ENCODE results near the gene TTBK2.
A peak's percentile ranks its signal among the peaks of the same experiment; 100 is the strongest.
"Not testable (repeated sequence)": the region's sequence is repeated elsewhere in the genome, so short reads cannot be mapped to it uniquely, and the experiment has no call there.

The TTBK2 gene

DNA sequence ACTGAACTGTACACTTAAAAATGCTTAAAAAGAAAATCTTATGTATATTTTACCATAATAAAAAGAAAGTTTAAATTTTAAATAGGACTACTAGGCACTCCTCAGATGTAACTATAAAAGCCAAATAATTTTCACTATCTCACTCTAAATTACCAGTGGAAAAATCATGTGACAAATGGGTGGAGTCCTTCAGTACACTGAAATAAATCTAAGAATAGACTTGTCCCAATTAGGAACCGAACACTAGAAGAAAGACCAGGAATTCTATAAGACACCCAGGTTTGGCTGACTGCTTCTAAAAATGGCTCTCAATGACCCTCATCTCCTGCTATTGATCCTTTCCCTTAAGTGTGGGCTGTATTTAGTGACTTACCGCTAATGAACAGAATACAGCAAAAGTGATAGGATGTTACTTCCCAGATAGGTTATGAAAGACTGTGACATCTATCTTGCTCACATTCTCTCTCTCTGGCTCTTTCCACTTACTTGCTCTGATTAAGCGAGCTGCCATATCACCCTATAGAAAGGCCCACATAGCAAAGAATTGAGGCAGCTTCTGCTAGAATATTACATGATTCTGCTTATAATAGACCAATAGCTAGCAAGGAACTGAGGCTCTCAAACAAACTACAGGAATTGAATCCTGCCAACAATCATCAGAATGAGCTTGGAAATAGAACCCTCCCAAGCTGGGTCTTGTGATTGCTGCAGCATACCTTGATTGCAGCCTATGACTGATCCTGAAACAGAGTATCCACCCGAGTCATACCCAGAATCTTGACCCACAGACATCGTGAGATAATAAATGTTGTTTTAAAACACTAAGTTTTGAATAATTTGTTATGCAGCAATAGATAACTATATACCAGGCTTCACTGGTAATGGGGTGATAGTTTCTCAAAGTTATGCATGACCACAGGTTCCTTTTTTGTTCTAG is 16.9 kb downstream of the TTBK2 start:
- no peak for DNase-seq (ENCODE audit: low read depth)

DNA sequence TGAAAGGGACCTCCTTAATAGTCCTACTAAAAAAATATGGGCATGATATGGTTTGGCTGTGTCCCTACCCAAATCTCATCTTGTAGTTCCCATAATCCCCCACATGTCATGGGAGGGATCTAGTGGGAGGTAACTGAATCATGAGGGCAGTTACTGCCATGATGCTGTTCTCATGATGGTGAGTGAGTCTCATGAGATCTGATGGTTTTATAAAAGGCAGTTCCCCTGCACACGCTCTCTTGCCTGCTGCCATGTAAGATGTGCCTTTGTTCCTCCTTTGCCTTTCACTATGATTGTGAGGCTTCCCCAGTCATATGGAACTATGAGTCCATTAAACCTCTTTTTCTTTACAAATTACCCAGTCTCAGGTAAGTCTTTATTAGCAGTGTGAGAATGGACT is 26.7 kb downstream of the TTBK2 start:
- DNase-seq (ENCODE audit: low read depth): not testable (repeated sequence)

DNA sequence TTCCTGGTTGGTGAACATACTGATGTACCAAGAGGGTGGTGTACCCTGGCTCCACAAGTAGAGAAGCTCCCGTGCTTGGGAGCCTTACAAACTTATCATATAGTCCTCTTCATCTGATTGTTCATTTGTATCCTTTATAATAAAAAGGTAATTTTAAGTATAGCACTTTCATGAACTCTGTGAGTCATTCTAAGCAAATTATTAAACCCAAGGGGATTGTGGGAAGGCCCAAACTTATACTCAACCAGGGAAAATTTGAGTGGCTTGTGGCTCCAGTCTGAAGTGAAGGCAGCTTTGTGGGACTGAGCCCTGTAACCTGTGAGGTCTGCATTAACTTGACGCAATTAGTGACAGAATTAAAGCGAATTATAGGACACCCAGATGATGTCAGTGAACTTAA is 29.0 kb downstream of the TTBK2 start:
- no peak for DNase-seq (ENCODE audit: low read depth)

DNA sequence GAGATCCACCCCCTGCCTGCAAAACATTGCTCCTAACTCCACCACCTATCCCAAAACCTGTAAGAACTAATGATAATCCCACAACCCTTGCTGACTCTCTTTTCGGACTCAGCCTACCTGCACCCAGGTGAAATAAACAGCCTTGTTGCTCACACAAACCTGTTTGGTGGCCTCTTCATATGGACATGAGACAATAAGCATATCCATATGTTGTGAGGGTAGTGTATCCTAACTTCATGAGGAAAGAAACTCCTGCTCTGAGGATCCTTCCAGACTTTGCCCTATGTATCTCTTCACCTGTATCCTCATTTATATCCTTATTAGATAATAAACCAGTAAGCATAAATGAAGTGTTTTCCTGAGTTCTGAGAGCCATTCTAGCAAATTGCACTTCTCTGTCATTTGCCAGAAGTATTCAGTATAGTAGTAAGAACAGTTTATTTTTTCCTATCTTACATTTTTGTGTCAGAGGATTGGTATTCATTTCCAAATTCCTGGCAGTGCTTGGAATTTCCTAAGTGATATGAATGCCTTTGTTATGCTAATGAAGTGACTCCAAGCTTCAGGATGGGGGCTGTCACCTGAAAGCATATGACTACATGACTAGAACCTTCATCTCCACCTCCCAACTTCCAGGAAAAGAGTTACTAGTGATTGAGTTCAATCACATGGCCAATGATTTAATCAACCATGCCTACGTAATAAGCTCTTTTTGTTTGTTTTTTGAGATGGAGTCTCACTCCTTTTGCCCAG is 30.2 kb downstream of the TTBK2 start:
- DNase-seq (ENCODE audit: low read depth): peak; percentile 83

DNA sequence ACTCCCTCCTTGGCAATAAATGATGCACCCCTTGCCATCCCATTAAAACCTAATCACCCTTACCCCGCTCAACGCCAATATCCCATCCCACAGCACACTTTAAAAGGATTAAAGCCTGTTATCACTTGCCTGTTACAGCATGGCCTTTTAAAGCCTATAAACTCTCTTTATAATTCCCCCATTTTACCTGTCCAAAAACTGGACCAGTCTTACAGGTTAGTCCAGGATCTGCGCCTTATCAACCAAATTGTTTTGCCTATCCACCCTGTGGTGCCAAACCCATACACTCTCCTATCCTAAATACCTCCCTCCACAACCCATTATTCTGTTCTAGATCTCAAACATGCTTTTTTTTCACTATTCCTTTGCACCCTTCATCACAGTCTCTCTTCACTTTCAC is 33.2 kb downstream of the TTBK2 start:
- DNase-seq (ENCODE audit: low read depth): not testable (repeated sequence)

DNA sequence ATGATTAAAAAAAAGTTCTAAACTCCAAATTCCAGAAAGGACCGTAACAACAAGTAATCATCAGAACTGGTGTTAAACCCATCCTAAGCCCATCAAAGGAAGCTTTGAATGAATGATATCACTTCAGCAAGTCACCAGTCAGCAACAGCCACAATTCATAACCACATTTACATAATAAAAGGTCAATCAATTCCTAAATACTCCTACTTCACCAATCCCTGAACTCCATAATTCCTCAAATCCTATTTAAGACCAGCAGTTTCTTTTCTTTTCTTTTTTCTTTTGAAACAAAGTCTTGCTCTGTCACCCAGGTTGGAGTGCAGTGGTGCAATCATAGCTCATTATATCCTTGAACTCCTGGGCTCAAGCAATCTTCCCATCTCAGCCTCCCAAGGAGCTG is 40.5 kb downstream of the TTBK2 start:
- DNase-seq (ENCODE audit: low read depth): no peak

DNA sequence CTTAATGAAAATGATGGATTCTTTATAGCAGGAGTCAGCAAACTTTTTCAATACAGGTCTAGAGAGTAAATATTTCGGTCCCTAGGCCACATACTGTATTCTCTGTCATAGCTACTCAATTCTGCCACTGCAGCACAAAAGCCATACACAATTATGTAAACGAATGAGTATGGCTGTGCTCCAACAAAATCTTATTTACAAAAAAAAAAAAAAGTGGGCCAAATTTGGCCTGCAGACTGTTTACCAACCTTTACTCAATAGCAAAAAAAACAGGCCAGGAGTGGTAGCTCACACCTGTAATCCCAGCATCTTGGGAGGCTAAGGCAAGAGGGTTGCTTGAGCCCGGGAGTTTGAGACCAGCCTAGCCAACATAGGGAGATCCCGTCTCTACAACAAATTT is 41.1 kb downstream of the TTBK2 start:
- no peak for DNase-seq (ENCODE audit: low read depth)

DNA sequence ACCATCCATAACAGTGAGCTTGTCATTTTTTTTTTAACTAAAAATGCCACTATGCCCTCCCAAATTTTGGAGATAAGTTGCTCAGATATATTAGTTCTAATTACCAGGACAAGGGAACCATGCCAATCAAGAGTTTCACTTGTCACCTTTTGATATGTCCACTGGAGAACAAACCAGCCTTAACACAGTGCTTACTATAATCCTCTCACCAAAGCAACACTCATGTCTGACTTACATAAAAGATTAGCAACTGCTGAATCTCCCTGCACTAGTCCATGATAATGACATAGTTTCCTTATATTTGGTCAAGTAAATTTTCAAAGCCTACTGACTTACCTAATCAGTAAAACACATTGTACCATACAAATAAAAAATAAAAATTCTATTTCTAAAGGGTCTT is 44.4 kb downstream of the TTBK2 start:
- DNase-seq (ENCODE audit: low read depth): no peak

DNA sequence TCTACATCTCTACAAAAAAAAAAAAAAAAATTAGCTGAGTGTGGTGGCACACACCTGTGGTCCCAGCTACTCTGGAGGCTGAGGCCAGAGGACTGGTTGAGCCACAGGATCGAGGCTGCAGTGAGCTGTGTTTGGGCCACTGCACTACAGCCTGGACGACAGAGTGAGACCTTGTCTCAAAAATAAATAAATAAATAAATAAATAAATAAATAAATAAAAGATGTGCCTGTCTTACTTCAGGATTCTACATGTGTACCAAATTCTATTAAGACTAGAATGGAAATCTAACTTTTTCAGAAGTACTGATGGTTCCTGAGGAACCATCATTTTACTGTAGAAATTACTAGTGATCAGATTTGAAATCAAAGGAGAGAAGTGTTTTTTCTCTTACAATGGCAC is 51.9 kb downstream of the TTBK2 start:
- DNase-seq (ENCODE audit: low read depth): no peak

DNA sequence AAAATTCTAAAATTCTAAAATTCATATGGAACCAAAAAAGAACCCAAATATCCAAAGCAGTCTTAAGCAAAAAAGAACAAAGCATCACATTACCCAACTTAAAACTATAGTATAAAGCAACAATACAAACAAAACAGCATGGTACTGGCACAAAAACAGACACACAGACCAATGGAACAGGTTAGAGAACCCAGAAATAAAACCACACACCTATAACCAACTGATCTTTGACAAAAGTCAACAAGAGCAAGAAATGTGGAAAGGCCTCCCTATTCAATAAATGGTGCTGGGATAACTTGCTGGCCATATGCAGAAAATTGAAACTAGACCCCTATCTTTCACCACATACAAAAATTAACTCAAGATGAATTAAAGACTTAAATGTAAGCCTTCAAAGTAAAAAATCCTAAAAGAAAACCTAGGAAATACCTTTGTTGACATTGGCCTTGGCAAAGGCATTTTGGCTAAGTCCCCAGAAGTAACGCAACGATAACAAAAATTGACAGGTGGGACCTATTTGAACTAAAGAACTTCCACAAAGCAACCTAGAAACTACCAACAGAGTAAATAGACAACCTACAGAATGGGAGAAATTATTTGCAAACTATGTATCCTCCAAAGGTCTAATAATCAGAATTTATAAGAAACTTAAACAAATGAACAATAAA is 56.9 kb downstream of the TTBK2 start:
- DNase-seq (ENCODE audit: low read depth): no peak

DNA sequence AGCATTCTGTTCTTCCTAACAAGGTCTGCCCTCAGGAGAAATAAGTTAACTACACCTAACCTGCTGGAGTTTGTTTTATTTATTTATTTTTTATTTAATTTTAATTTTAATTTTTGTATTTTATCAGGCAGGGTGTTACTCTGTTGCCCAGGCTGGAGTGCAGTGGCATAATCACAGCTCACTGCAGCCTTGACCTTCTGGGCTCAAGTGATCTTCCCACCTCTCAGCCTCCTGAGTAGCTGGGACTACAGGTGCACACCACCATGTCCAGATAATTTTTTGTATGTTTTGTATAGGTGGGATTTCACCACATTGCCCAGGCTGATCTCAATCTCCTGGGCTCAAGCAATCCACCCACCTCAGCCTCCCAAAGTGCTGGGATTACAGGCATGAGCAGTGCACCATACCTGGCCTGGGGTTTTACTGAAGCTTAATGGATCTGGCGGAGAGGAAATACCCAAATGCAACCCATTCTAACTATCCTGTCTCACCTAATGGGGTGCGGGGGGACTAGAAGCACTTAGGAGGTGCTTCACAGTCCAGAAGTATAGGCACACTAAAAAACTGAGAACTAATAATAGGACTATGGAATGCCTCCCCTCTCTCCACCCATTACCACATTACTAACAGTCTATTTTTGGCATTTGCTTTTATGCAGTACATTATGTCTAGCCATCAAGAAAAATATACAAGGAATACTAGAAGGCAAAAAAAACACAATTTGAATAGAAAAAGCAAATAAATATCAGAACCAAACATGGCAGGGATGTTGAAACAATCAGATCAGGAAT is 61.4 kb downstream of the TTBK2 start:
- no peak for DNase-seq (ENCODE audit: low read depth)

DNA sequence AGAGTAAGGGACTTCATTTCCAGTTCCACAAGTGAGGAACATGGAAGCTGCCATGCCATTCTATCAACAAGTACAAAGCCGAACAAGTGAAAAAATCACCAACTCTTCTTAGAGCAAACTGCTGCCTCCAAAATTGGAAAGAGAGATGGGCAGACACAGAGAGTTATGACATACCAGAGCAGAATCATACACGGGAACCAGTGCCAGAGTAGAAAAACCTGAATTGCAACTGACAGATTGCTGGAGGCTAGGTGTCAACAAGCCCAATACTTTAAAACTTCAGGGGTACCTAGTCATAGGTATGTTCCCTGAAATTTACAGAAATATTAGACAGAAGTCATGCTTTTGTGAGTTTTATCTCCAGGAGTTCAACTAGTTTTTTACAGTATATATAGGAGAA is 62.0 kb downstream of the TTBK2 start:
- DNase-seq (ENCODE audit: low read depth): no peak

DNA sequence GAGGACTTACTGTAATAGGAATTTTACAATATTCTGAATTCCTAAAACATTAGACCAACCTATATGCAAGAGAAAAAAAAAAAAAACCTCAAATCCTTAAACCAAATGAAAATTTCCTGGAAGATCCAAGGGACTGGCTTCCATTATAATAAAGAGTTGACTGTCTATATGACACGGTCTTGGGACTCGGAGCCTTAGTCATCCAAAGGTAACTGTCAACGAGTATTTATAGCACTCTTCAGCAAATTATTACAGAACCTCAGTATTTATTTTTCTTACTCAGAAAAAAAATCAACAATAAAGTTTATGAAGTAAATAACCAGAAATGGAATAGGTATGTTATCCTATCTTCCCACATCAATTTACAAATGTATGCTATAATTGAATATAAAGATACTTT is 66.0 kb downstream of the TTBK2 start:
- no peak for DNase-seq (ENCODE audit: low read depth)

DNA sequence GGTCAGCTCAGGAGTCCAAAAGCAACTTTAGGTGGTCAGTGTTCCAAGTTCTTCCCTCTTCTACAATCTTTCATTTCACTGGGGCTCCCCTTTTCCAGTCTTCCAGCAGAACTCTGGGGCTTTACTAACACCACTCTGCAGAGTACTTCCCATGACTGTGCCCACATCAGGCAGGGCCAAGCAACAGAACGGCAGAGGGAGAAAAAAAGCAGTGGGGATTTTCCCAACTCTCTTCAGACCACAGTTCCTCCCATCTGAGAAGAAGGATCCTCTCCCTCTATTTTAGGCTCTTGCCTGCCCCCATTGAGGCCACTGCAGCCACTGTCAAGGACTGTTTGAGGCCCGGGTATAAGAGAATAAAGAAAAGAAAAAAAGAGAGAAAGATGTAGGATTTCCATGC is 70.7 kb downstream of the TTBK2 start:
- DNase-seq (ENCODE audit: low read depth): no peak

DNA sequence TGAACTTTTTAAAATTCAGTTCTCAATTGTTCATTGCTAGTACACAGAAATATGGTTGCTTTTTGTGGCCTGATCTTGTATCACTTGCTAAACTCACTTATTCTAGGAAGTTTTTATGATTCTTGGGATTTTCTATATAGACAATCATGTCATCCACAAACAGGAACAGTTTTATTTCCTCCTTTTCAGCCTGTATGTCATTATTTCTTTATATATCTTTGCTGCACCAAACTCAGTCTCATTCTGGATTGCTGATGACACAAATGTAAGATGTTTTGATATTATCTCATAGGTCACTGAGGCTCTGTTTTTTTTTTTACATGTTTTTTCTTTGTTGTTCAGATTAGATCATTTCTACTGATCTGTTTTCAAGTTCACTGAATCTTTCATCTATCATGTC is 71.7 kb downstream of the TTBK2 start:
- DNase-seq (ENCODE audit: low read depth): no peak

DNA sequence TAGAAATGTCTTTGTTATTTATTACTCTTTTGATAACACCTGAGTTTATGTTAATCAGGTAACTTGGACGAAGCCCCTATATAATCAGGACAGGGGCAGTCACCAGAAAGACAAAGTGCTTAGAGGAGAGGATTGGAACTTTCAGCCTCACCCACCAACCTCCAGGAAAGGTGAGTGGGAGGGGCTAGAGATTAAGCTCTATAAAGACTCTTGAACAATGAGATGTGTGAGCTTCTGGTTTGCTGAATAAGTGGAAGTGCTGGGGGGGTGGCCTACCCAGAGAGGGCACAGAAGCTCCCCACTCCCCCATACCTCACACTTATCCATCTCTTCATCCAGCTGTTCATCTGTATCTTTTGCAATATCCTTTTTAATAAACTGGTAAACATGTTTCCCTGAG is 73.9 kb downstream of the TTBK2 start:
- DNase-seq (ENCODE audit: low read depth): no peak

DNA sequence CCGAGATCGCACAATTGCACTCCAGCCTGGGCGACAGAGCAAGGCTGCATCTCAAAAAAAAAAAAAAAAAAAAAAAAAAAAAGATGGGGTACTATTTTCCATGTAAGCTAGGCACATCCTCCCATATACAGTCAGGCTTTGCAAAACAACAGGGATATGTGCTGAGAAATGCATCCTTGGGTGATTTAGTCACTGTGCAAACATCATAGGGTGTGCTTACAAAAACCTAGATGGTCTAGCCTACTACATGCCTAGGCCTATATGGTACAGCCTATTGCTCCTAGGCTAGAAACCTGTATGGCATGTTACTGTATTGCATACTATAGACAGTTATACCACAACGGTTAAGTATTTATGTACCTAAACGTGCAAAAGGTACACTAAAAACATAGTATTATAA is 75.0 kb downstream of the TTBK2 start:
- DNase-seq (ENCODE audit: low read depth): no peak

DNA sequence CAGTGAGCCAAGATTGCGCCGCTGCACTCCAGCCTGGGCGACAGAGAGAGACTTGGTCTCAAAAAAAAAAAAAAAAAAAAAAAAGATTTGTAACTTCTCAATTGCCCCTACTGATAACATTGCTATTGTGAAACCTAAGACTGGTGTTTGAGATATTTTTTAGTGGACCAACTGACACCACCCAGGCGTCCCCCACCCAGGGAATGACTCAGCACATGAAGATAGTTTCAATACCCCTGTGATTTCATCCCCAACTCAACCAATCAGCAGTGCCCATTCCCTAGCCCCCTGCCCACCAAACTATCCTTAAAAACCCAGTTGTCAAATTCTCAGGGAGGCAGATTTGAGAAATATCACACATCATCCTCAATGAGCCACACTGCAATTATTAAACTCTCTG is 76.9 kb downstream of the TTBK2 start:
- no peak for DNase-seq (ENCODE audit: low read depth)

DNA sequence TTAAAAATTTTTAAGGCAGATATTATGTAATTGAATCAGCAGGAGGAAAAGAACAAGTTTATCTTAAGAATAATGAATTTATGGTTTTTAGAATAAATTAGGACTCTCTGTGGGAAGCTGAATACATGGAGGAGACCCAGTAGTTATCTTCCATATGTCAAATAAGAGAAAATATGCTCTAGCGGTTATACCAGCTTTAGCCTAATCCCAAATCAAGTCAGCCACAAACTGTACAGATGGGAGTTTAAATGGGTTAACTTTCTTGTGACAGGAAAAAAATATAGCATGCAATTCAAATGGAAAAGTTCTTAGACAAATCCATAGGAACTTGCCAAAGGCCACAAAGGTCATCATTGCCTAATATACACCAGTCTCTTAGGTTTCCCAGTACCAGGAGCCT is 84.3 kb downstream of the TTBK2 start:
- no peak for DNase-seq (ENCODE audit: low read depth)

DNA sequence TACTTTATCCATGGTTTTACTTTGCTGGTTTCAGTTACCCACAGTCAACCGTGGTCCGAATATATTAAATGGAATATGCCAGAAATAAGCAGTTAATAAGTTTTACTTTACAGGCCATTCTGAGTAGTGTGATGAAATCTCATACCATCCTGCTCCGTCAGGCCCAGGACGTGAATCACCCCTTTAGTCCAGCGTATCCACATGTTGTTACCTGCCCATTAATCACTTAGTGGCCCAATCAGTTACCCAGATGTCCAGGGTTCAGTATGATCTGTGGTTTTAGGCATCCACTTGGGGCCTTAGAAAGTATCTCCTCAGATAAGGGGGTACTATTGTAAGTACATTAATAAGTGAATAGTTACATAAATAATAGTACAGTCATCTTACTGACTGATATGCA is 88.0 kb downstream of the TTBK2 start:
- DNase-seq (ENCODE audit: low read depth): peak; percentile 58

DNA sequence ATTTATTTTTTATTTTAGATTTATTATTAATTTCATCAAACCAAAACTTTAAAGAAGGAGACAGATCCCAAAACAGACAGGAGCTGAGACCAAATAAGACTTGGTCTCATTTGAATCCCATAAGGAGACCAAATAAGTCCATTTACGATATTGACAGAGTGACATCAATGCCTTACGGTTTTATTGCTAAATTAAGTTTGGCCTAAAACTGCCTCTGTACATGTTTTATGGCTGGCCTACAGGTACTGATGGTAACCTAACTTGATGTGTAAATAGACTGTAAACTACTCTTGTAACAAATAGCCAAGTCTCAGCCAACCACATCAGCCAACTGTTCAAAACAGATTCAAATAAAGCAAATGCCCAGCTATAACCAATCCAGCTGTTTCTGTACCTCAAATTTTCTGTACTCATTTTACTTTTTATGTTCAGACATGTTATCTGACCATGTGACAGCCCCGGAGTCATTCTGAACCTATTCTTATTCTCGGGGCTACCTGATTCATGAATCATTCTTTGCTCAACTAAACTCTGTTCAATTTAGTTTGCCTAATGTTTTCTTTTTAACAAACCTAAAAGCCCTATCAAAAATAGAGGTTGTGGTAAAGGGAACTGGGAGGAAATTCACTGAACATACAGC is 94.2 kb downstream of the TTBK2 start:
- no peak for DNase-seq (ENCODE audit: low read depth)

DNA sequence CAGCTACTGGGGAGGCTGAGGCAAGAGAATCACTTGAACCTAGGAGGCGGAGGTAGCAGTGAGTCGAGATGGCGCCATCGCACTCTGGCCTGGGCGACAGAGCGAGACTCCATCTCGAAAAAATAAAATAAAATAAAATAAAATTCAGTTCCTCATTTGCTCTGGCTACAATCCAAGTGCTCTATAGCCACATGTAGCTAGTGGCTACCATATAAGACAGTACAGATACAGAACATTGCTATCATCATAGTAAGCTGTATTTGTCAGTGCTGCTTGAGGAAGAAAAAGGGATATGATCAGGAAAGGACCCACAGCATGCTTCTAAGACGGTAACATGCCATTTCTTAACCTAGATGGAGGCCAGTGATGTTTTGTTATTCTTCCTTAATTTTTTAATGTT is 95.0 kb downstream of the TTBK2 start:
- DNase-seq (ENCODE audit: low read depth): no peak
